WTC11 (cell line): ENCODE data around the gene PGS1. TPM values are rescaled to one million over a fixed set of nuclear protein-coding genes. Genes with fewer than 3 reads are reported as not detected.

Source experiments
- ATAC-seq: fragments of 200-7000 bp; cut with Tn5 transposase; 2 replicates; pipeline ENCODE4 v1.10.0; 2021; ENCODE audit warnings: mild to moderate bottlenecking, moderate library complexity
- CTCF ChIA-PET: fragments of 300-600 bp; sonication (Branson Sonifier 250); formaldehyde crosslinking; loops from one replicate; lab custom pipeline; 2021; ENCODE audit warnings: antibody characterized with exemption; lab: Charles Lee
- POLR2A ChIA-PET: fragments of 350-600 bp; sonication (Branson Sonifier 250); formaldehyde crosslinking; loops from one replicate; lab custom pipeline; 2021; ENCODE audit warnings: antibody characterized with exemption; lab: Charles Lee
- DNase-seq: peaks from one replicate; pipeline ENCODE4 v3.0.0; 2021; ENCODE audit warnings: low spot score
- H3K27ac Mint-ChIP-seq: 2 replicates; pipeline ENCODE4 v1.8.0; 2021; ENCODE audit warnings: mixed read lengths
- H3K27me3 Mint-ChIP-seq: 2 replicates; pipeline ENCODE4 v1.8.0; 2021; ENCODE audit warnings: low read depth, mild to moderate bottlenecking, moderate library complexity, mixed read lengths
- H3K36me3 Mint-ChIP-seq: 2 replicates; pipeline ENCODE4 v1.8.0; 2021; ENCODE audit warnings: mixed read lengths
- H3K4me1 Mint-ChIP-seq: 2 replicates; pipeline ENCODE4 v1.8.0; 2022; ENCODE audit warnings: mixed read lengths
- H3K4me3 Mint-ChIP-seq: 2 replicates; pipeline ENCODE4 v1.8.0; 2021; ENCODE audit warnings: mild to moderate bottlenecking, moderate library complexity, mixed read lengths
- H3K9me3 Mint-ChIP-seq: 2 replicates; pipeline ENCODE4 v1.8.0; 2021; ENCODE audit warnings: mixed read lengths
- ATF1 ChIP-seq: sonication (generic); formaldehyde crosslinking; IDR thresholded peaks from 2 replicates; pipeline ENCODE4 v1.8.1; 2023; ENCODE audit warnings: mild to moderate bottlenecking, moderate library complexity, missing genetic modification reagents
- FOXP1 ChIP-seq: sonication (generic); formaldehyde crosslinking; IDR thresholded peaks from 2 replicates; pipeline ENCODE4 v1.8.0; 2022; ENCODE audit warnings: missing genetic modification reagents, mild to moderate bottlenecking, moderate library complexity, borderline replicate concordance
- GABPB1 ChIP-seq: sonication (generic); formaldehyde crosslinking; IDR thresholded peaks from 2 replicates; pipeline ENCODE4 v1.8.1; 2023; ENCODE audit warnings: mild to moderate bottlenecking, missing genetic modification reagents
- IRF2 ChIP-seq: sonication (generic); formaldehyde crosslinking; IDR thresholded peaks from 2 replicates; pipeline ENCODE4 v1.8.0; 2022; ENCODE audit warnings: low read depth, missing genetic modification reagents, borderline replicate concordance
- NR3C1 ChIP-seq: sonication (generic); formaldehyde crosslinking; conservative IDR thresholded peaks from 2 replicates; pipeline ENCODE4 v1.8.1; 2023; ENCODE audit warnings: low read depth, mild to moderate bottlenecking, missing genetic modification reagents
- TEAD1 ChIP-seq: sonication (generic); formaldehyde crosslinking; IDR thresholded peaks from 2 replicates; pipeline ENCODE4 v1.8.0; 2022; ENCODE audit warnings: mild to moderate bottlenecking, missing genetic modification reagents
- ZNF263 ChIP-seq: sonication (generic); formaldehyde crosslinking; IDR thresholded peaks from 2 replicates; pipeline ENCODE4 v1.8.1; 2022; ENCODE audit warnings: low read depth, mild to moderate bottlenecking, moderate library complexity, missing genetic modification reagents
- ZNF416 ChIP-seq: fragments of 250-450 bp; sonication (Bioruptor Pico); IDR thresholded peaks from 2 replicates; pipeline ENCODE4 v1.9.0; 2021; ENCODE audit warnings: mild to moderate bottlenecking, inconsistent platforms
- ZNF671 ChIP-seq: fragments of 250-450 bp; sonication (Bioruptor Pico); IDR thresholded peaks from 2 replicates; pipeline ENCODE4 v1.8.0; 2021; ENCODE audit warnings: mild to moderate bottlenecking
- total RNA-seq: library from RNA; stranded (reverse); gene quantifications from 3 replicates; pipeline ENCODE4 v1.2.3, GENCODE V29; 2021
- TF ChIP-seq, protein P1 (sequence below): sonication (generic); formaldehyde crosslinking; IDR thresholded peaks from 2 replicates; pipeline ENCODE4 v1.8.0; 2023; ENCODE audit warnings: missing genetic modification reagents
- TF ChIP-seq, protein P2 (sequence below): sonication (generic); formaldehyde crosslinking; IDR thresholded peaks from 2 replicates; pipeline ENCODE4 v1.8.0; 2023; ENCODE audit warnings: missing genetic modification reagents, mild to moderate bottlenecking, borderline replicate concordance
- TF ChIP-seq, protein P3 (sequence below): fragments of 250-450 bp; sonication (Bioruptor Pico); IDR thresholded peaks from 2 replicates; pipeline ENCODE4 v1.9.0; 2021; ENCODE audit warnings: mild to moderate bottlenecking
- TF ChIP-seq, protein P4 (sequence below): fragments of 250-450 bp; sonication (Bioruptor Pico); IDR thresholded peaks from 2 replicates; pipeline ENCODE4 v1.9.0; 2021; ENCODE audit warnings: mild to moderate bottlenecking, borderline replicate concordance
- TF ChIP-seq, protein P5 (sequence below): sonication (generic); formaldehyde crosslinking; IDR thresholded peaks from 2 replicates; pipeline ENCODE4 v1.8.0; 2022; ENCODE audit warnings: mild to moderate bottlenecking, missing genetic modification reagents
- TF ChIP-seq, protein P6 (sequence below): sonication (generic); formaldehyde crosslinking; IDR thresholded peaks from 2 replicates; pipeline ENCODE4 v1.8.1; 2022; ENCODE audit warnings: mild to moderate bottlenecking, missing genetic modification reagents, moderate library complexity, borderline replicate concordance

PGS1 gene
- total RNA-seq, 1 experiment from 2014 or later: 51.4 TPM

DNA sequence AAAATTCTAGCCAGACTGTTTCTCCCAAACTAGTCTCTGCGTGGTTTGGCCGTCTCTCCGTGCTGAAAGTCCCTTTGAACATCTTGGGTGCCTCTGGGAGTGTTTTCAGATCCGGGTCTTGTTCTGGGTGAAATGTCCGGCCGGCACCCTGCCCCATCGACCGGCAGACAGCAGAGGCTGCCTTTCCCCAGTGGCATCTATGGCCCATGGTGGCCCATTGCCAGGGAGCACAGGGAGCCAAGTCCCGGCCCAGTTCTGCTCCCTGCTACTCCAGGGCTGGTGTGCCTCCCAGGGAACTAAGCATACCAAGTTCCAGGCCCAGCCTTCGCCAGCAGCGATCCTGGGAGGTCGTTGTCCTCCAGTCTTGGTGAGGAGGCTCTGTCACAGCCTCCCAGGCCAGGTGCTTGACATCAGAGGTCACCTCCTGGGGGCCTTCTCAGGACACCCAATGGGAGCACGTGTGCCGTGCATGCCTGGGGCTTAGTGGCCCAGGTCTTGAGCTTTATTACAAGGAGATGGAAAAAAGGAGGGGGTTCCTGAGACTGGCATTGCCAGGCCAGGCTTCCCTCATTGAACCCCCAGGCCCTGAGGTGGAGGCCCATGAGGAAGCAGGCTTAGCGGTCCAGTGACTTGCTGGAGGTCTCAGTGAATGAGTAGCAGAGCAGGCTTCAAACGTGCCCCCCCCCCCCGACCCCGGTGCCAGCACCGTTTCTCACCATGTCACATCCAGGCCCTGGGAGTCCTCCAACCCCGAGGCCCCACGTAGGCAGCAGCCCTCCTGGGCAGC is 54.0 kb downstream of the PGS1 start:
- H3K27ac Mint-ChIP-seq: no peak overlapping the region
- DNase-seq (no peak), ATAC-seq (no peak)
- POLR2A ChIA-PET: no interaction called here
- CTCF ChIA-PET: interaction anchor here (1.2 to 1.6 kb wide), 2 partner anchors 10 to 11 kb away, joined by 5 to 13 read pairs; no protein-coding TSS in a partner anchor
- H3K9me3 Mint-ChIP-seq: no peaks in the 10 kb centered on the region
- no peaks in the 10 kb centered on the region for H3K27me3 Mint-ChIP-seq
- H3K4me3 Mint-ChIP-seq: no peak overlapping the region
- peaks cover 34% of the 10 kb centered on the region for H3K4me1 Mint-ChIP-seq
- peaks cover 9% of the 10 kb centered on the region; the same call in 1 of the 2 replicates for H3K36me3 Mint-ChIP-seq
- TF ChIP-seq ZNF671 (no peak), ZNF263 (no peak), ATF1 (CRISPR knock-in tag) (no peak), NR3C1 (CRISPR knock-in tag) (no peak), FOXP1 (CRISPR knock-in tag) (no peak), IRF2 (no peak), TEAD1 (CRISPR knock-in tag) (no peak), GABPB1 (CRISPR knock-in tag) (no peak), ZNF416 (no peak)
- TF ChIP-seq, protein P1, sequence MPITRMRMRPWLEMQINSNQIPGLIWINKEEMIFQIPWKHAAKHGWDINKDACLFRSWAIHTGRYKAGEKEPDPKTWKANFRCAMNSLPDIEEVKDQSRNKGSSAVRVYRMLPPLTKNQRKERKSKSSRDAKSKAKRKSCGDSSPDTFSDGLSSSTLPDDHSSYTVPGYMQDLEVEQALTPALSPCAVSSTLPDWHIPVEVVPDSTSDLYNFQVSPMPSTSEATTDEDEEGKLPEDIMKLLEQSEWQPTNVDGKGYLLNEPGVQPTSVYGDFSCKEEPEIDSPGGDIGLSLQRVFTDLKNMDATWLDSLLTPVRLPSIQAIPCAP (CRISPR knock-in tag): no peak
- TF ChIP-seq, protein P2, sequence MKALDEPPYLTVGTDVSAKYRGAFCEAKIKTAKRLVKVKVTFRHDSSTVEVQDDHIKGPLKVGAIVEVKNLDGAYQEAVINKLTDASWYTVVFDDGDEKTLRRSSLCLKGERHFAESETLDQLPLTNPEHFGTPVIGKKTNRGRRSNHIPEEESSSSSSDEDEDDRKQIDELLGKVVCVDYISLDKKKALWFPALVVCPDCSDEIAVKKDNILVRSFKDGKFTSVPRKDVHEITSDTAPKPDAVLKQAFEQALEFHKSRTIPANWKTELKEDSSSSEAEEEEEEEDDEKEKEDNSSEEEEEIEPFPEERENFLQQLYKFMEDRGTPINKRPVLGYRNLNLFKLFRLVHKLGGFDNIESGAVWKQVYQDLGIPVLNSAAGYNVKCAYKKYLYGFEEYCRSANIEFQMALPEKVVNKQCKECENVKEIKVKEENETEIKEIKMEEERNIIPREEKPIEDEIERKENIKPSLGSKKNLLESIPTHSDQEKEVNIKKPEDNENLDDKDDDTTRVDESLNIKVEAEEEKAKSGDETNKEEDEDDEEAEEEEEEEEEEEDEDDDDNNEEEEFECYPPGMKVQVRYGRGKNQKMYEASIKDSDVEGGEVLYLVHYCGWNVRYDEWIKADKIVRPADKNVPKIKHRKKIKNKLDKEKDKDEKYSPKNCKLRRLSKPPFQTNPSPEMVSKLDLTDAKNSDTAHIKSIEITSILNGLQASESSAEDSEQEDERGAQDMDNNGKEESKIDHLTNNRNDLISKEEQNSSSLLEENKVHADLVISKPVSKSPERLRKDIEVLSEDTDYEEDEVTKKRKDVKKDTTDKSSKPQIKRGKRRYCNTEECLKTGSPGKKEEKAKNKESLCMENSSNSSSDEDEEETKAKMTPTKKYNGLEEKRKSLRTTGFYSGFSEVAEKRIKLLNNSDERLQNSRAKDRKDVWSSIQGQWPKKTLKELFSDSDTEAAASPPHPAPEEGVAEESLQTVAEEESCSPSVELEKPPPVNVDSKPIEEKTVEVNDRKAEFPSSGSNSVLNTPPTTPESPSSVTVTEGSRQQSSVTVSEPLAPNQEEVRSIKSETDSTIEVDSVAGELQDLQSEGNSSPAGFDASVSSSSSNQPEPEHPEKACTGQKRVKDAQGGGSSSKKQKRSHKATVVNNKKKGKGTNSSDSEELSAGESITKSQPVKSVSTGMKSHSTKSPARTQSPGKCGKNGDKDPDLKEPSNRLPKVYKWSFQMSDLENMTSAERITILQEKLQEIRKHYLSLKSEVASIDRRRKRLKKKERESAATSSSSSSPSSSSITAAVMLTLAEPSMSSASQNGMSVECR (CRISPR knock-in tag): no peak
- TF ChIP-seq, protein P3, sequence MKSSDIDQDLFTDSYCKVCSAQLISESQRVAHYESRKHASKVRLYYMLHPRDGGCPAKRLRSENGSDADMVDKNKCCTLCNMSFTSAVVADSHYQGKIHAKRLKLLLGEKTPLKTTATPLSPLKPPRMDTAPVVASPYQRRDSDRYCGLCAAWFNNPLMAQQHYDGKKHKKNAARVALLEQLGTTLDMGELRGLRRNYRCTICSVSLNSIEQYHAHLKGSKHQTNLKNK (CRISPR knock-in tag): no peak
- TF ChIP-seq, protein P4, sequence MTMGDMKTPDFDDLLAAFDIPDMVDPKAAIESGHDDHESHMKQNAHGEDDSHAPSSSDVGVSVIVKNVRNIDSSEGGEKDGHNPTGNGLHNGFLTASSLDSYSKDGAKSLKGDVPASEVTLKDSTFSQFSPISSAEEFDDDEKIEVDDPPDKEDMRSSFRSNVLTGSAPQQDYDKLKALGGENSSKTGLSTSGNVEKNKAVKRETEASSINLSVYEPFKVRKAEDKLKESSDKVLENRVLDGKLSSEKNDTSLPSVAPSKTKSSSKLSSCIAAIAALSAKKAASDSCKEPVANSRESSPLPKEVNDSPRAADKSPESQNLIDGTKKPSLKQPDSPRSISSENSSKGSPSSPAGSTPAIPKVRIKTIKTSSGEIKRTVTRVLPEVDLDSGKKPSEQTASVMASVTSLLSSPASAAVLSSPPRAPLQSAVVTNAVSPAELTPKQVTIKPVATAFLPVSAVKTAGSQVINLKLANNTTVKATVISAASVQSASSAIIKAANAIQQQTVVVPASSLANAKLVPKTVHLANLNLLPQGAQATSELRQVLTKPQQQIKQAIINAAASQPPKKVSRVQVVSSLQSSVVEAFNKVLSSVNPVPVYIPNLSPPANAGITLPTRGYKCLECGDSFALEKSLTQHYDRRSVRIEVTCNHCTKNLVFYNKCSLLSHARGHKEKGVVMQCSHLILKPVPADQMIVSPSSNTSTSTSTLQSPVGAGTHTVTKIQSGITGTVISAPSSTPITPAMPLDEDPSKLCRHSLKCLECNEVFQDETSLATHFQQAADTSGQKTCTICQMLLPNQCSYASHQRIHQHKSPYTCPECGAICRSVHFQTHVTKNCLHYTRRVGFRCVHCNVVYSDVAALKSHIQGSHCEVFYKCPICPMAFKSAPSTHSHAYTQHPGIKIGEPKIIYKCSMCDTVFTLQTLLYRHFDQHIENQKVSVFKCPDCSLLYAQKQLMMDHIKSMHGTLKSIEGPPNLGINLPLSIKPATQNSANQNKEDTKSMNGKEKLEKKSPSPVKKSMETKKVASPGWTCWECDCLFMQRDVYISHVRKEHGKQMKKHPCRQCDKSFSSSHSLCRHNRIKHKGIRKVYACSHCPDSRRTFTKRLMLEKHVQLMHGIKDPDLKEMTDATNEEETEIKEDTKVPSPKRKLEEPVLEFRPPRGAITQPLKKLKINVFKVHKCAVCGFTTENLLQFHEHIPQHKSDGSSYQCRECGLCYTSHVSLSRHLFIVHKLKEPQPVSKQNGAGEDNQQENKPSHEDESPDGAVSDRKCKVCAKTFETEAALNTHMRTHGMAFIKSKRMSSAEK (CRISPR knock-in tag): no peak
- TF ChIP-seq, protein P5, sequence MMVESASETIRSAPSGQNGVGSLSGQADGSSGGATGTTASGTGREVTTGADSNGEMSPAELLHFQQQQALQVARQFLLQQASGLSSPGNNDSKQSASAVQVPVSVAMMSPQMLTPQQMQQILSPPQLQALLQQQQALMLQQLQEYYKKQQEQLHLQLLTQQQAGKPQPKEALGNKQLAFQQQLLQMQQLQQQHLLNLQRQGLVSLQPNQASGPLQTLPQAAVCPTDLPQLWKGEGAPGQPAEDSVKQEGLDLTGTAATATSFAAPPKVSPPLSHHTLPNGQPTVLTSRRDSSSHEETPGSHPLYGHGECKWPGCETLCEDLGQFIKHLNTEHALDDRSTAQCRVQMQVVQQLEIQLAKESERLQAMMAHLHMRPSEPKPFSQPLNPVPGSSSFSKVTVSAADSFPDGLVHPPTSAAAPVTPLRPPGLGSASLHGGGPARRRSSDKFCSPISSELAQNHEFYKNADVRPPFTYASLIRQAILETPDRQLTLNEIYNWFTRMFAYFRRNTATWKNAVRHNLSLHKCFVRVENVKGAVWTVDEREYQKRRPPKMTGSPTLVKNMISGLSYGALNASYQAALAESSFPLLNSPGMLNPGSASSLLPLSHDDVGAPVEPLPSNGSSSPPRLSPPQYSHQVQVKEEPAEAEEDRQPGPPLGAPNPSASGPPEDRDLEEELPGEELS (CRISPR knock-in tag): no peak
- TF ChIP-seq, protein P6, sequence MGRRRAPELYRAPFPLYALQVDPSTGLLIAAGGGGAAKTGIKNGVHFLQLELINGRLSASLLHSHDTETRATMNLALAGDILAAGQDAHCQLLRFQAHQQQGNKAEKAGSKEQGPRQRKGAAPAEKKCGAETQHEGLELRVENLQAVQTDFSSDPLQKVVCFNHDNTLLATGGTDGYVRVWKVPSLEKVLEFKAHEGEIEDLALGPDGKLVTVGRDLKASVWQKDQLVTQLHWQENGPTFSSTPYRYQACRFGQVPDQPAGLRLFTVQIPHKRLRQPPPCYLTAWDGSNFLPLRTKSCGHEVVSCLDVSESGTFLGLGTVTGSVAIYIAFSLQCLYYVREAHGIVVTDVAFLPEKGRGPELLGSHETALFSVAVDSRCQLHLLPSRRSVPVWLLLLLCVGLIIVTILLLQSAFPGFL (CRISPR knock-in tag): no peak
